Activated CD4-positive, alpha-beta T cell treated with anti-CD3 and anti-CD28 coated beads for 24 hours (primary cell): ENCODE data around the gene ARL8A.
"Not testable (repeated sequence)": the region's sequence is repeated elsewhere in the genome, so short reads cannot be mapped to it uniquely, and the experiment has no call there.

Experiments used
- DNase-seq, 2 donors: peaks; one replicate each; pipeline ENCODE4 v3.0.0-alpha.2; 2020; ENCODE audit warnings: low read depth in 2 of 2

Gene ARL8A

GRCh38 chr1:202158810-202159533, 14.4 kb upstream of the ARL8A start:
- peak in 1 of 2 donors; percentile 45 for DNase-seq

- no peak for DNase-seq
Measured at GRCh38 chr1:202157945-202158344, 13.4 kb upstream of the ARL8A start.

DNA sequence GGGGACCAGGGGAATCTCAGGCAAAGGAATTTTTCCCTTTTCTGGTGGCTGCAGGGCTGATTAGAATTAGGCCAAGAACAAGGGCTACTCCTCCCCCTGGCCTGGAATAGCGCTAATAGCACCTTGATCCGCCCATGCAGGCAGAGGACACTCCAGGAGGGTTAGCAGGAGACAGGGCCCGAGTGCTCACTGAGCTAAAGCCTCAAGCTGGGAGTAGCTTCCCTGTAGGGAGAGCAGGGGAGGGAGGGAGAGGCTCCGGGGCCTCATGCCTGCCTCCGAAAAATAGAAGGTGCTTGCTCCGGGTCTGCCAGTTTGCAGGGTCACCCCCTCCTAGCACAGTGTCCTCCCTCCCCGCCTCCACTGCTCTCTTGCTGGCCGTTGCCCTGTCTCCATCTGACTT, 12.1 kb upstream of the ARL8A start:
- no peak for DNase-seq

DNA sequence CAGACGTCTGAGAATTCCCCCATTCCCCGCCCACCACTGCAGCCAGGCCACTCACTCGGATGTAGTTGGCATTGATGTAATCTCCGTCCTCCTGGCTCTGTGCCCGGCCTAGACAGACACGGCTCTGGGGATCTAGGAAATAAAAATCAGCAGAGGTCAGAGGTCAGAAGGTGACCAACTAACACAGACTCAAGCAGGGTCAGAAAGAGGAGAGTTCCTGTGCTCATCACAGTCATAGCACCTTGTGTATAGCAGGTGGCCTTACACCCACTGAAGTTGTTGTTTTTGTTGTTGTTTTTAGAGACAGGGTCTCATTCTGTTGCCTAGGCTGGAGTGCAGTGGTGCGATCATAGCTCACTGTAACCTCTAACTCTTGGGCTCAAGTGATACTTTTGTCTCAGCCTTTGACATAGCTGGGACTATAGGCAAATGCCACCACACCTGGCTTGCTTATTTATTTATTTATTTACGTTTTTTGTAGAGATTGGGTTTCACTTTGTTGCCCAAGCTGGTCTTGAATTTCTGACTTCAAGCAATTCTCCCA, 11.0 kb upstream of the ARL8A start:
- DNase-seq: no peak

- no peak for DNase-seq
Measured at GRCh38 chr1:202154766-202155477, 10.4 kb upstream of the ARL8A start.

GRCh38 chr1:202154148-202154765, 9.7 kb upstream of the ARL8A start:
- DNase-seq: no peak

- no peak for DNase-seq
Measured at GRCh38 chr1:202153284-202153683, 8.7 kb upstream of the ARL8A start.

DNA sequence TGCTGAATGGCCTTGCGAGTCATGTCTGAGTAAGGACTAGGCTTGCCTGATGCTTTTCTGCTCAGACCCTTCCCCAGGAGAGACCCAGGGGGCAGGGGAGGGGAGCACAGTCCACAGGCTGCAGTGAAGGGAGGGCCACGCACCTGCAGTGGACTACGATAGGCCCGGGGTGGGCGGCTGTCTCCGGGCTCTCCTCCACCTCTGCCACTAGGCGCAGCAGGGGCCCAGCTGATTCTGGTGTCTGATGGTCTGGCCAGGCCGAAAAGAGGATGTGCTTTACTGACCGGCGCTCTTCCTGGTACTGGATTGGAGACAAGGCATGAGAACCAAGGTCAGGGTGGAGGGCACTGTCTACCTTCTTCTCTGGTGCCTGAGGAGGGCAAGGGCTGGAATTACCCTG, 7.9 kb upstream of the ARL8A start:
- no peak for DNase-seq

GRCh38 chr1:202151045-202151444, 6.5 kb upstream of the ARL8A start:
- no peak for DNase-seq

DNA sequence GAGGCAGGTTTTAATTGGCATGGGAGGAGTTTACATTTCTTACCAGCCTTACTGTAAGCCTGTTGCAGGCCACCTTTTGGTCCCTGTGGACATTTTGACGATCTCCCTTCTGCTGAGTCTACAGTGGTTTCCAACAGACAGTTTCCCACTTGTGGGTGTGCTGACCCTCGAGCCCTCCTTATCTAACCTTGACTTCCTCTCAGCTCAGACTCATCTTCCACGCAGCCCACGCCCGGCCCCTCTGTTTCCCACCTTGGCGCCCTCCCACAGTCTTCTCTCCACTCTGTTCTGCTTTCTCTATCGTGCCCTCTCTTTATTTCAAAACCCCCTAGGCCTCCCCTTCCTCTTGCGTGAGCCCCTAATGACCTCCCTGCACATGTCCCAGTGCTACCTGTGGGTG, 6.1 kb upstream of the ARL8A start:
- DNase-seq: no peak

DNA sequence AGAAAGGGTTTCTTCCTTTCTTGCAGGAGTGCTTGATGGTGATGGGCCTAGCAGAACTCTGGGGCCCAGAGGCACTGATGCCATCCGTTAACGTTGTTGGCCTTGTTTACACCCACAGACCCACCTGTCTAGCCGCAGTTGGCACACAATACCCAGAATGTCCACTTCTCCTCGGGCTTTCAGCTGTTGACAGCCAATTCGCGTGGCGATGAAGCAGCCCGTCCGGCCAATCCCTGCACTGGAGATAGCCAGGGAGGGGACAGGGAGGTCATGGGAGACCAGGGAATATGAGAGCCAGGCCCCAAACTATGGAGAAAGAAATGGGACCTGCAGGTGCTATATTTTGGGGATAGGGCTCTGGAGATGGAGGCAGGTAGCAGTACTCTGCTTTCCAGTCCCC, 5.7 kb upstream of the ARL8A start:
- no peak for DNase-seq

GRCh38 chr1:202149566-202149965, 5.0 kb upstream of the ARL8A start:
- no peak for DNase-seq

DNA sequence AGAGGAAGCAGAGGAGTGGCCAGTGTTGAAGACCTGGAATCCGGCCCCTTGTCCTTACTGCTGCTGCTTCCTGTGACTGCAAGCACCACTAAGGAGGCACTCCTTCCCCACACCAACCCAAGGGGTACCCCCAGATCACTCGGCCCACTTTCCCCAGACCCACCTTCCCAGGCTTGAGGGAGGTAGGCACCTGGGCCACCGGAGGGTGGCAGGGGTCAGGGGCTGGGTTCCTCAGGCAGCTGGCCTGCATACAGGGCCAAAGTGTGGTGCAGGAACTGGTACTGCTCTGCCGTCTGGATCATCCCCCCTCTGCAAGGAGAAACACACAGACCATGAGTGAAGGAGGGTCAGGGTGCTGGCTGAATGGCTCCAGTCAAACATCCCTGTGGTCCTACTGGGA, 3.9 kb upstream of the ARL8A start:
- no peak for DNase-seq

- DNase-seq: no peak
Measured at GRCh38 chr1:202146993-202147392, 2.5 kb upstream of the ARL8A start.

GRCh38 chr1:202146279-202146678, 1.7 kb upstream of the ARL8A start:
- no peak for DNase-seq

GRCh38 chr1:202145744-202146140, 1.2 kb upstream of the ARL8A start:
- DNase-seq: not testable (repeated sequence)

DNA sequence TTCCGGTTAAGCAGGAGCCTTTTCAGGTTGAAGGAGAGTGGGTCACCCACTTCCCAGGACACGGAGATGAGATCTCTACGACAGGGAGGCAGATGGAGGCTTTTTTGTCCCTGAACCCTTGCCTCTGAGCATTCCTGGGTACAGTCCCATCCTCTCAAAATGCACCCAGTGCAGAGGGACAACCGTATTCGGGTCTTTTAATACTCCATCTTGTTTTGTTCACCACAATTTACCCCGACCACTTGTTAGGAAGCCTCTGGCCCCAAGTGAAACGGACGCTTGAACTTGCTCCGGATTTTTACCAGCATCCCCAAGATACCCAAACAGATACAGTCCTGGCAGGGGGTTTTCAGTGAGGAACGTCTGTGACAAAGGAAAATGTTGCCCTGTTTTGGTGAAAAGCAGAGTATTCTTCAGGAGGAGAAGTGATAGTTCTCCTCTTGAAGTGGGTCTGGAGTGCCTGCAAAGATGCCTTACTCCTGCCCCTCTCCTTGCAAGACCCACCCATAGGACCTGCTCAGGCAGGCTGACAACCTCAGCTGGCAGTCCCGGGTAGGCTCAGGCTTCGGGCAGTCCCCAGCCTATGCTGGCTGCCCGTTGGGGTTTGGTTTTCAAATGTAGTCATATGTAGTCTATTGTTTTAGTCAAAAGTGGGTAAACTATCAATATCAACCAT, 669 bp upstream of the ARL8A start:
- no peak for DNase-seq

DNA sequence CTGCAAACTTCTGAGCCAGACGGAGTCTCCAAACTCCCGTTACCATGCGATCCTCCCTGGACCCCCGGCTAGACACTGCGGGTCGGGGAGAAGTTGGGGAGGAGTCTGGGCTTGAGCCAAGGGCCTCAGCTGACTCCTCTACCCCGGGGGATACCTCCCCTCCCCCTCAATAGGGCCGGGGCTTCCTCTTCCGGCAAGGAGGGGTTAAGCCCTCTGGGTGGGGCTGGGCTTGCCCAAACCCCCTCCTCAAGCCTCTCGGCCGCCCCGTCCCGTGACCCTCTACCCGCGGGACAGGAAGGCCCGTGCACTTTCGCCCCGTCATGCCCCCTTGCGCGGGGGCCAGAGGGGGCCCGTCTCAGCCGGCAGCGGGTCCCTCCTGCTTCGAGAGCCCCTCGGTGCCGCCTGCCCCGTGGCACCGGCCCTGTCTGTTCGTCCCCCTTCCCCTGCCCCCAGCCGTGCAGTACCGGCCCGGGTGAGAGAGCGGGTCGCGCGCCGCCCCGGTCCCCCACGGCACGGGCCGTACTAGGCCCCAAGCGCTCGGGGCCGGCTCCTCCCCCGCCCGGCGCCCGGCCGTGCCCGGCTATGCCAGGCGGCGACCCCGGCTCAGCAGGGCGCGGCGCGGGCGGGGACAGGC, 652 bp downstream of the ARL8A start:
- DNase-seq: no peak

GRCh38 chr1:202143011-202143767, 1.3 kb downstream of the ARL8A start:
- no peak for DNase-seq

- not testable (repeated sequence) for DNase-seq
Measured at GRCh38 chr1:202141468-202141867, 3.1 kb downstream of the ARL8A start.

GRCh38 chr1:202140833-202141232, 3.7 kb downstream of the ARL8A start:
- DNase-seq: no peak
